ENCODE data around the gene GGCX. TPM values are rescaled to one million over a fixed set of nuclear protein-coding genes. Genes with fewer than 3 reads are reported as not detected.
"Not testable (repeated sequence)": the region's sequence is repeated elsewhere in the genome, so short reads cannot be mapped to it uniquely, and the experiment has no call there.

GGCX gene
- polyA plus RNA-seq, 6 donors from 2014 or later: 12.1 to 22.2 (median 16.2) TPM

DNA sequence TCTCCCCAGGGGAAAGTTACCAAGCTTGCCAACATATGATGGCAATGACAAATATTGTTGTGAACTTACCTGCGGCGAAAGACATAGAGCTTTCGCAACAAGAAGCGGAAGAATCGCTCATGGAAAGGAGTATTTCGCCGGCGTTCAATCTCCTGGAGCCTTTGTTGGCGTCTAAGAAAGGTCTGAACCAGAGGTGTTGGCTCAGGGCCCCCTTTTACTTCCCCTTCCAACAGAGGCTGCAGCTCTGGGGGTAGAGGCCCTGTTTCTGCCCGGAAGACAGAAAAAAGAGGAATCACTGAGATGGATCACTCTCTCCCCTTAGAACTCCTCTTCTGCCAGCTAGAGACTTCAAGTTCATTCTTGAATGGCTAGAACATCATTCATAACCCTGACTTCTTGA lies 10.8 kb downstream of the GGCX start:
- DNase-seq (no peak), ATAC-seq (ENCODE audit: low read depth in 2 of 2) (no peak)
- Mint-ChIP-seq H3K27me3 (no peaks in the 10 kb centered on the region), H3K36me3 (peaks cover 0 to 8% of the 10 kb centered on the region in 2 donors), H3K4me3 (no peak overlapping the region), H3K4me1 (peaks cover 6 to 12% (median 7%) of the 10 kb centered on the region in 3 donors), H3K9me3 (no peaks in the 10 kb centered on the region), H3K27ac (peak overlapping the region in 2 of 6 donors; percentile 54 to 80)

DNA sequence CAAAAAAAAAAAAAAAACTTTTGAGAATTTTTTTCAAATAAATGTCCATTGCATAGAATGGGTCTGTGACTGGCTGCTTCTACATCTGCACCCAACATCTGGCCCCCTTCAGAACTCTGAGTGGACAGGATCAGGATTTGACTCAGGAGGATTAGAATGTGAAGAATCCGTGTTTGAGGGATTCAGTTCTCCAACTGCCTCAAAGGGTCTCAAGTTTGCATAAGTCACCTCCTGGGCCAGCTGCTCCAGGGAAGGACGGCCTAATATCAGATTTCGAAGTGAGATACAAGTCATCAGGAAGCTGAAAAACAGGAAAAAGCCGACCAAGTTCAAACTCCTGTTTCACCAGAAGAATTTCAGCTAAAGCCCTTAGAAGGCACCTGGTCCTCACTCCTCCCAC lies 11.5 kb downstream of the GGCX start:
- Mint-ChIP-seq H3K9me3 (no peaks in the 10 kb centered on the region), H3K36me3 (peaks cover 0 to 4% of the 10 kb centered on the region in 2 donors), H3K27ac (no peak overlapping the region), H3K4me3 (no peak overlapping the region), H3K27me3 (no peaks in the 10 kb centered on the region), H3K4me1 (peaks cover 6 to 12% (median 7%) of the 10 kb centered on the region in 3 donors)
- ATAC-seq (ENCODE audit: low read depth in 2 of 2) (no peak), DNase-seq (no peak)

DNA sequence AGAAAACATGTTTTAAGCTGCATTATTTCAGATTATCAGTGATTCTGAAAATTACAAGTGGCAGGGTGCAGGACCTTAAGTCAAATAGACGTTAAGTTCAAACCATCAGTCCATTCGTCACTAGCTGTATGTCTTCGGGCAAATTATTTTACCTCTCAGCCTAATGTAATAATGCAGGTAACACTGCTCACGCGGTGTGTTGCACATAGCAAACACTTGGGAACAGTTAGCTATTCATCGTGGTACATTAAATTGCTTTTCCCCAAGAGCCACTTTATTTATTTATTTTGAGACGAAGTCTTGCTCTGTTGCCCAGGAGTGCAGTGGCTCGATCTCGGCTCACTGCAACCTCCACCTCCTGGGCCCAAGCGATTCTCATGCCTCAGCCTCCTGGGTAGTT lies 12.2 kb downstream of the GGCX start:
- H3K4me1 Mint-ChIP-seq: peaks cover 9 to 12% (median 10%) of the 10 kb centered on the region in 3 donors
- DNase-seq: no peak
- peaks cover 0 to 5% of the 10 kb centered on the region in 2 donors for H3K36me3 Mint-ChIP-seq
- H3K9me3 Mint-ChIP-seq: no peaks in the 10 kb centered on the region
- no peak overlapping the region for H3K4me3 Mint-ChIP-seq
- H3K27me3 Mint-ChIP-seq: no peaks in the 10 kb centered on the region
- ATAC-seq (ENCODE audit: low read depth in 2 of 2): no peak
- H3K27ac Mint-ChIP-seq: peak overlapping the region in 1 of 6 donors; percentile 60

DNA sequence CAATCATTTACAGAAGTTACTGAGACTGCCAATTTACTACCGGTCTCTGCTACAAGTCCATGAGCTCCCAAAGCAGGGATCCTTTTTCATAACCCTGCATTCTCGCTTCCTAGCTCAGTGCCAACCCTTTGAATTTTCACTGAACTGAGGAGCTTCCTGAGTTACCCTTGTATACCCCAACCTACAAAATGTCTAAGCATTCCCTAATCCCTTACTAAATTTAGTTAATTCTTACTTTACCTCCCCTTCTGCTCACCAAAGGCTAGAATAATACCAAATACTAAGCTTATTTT lies 12.7 kb downstream of the GGCX start:
- no peak for ATAC-seq (ENCODE audit: low read depth in 2 of 2)
- no peak for DNase-seq

DNA sequence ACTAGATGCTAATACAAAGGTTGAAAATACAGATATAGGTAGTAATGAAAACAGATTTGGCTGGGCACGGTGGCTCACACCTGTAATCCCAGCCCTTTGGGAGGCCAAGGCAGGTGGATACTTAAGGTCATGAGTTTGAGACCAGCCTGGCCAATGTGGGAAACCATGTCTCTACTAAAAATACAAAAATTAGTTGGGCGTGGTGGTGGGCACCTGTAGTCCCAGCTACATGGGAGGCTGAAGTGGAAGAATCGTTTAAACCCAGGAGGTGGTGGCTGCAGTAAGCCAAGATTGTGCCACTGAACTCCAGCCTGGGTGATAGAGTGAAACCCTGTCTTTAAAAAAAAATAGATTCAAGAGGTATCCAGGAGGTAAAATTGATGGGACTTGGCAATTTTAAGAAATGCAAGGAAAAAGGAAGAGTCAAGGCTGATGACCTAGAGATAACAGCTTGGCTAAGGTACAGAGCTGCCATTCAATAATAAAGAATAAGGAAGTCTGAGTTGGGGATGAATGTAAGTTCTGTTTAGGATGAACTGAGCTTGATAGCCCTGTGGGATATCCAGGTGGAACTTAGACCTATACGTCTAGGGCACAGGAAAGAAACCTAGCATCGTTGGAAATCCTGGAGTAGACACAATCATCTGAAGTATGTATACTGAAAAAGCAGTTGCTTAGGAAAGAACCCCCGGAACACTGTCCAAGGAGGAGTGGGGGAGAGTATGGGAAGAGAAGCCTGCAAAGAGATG lies 13.3 kb downstream of the GGCX start:
- Mint-ChIP-seq H3K27me3 (no peaks in the 10 kb centered on the region), H3K9me3 (no peaks in the 10 kb centered on the region), H3K4me1 (peaks cover 11 to 16% (median 14%) of the 10 kb centered on the region in 3 donors), H3K36me3 (peaks cover 3 to 9% of the 10 kb centered on the region in 2 donors), H3K27ac (peak overlapping the region in 4 of 6 donors; percentile 37 to 62 (median 49)), H3K4me3 (no peak overlapping the region)
- ATAC-seq (ENCODE audit: low read depth in 2 of 2) (no peak), DNase-seq (no peak)

More for the DNA sequence above, 12.7 kb downstream of the GGCX start:
- Mint-ChIP-seq H3K9me3 (no peaks in the 10 kb centered on the region), H3K4me1 (peaks cover 11 to 13% (median 12%) of the 10 kb centered on the region in 3 donors), H3K4me3 (no peak overlapping the region), H3K27me3 (no peaks in the 10 kb centered on the region), H3K36me3 (peaks cover 0 to 7% of the 10 kb centered on the region in 2 donors), H3K27ac (no peak overlapping the region)

DNA sequence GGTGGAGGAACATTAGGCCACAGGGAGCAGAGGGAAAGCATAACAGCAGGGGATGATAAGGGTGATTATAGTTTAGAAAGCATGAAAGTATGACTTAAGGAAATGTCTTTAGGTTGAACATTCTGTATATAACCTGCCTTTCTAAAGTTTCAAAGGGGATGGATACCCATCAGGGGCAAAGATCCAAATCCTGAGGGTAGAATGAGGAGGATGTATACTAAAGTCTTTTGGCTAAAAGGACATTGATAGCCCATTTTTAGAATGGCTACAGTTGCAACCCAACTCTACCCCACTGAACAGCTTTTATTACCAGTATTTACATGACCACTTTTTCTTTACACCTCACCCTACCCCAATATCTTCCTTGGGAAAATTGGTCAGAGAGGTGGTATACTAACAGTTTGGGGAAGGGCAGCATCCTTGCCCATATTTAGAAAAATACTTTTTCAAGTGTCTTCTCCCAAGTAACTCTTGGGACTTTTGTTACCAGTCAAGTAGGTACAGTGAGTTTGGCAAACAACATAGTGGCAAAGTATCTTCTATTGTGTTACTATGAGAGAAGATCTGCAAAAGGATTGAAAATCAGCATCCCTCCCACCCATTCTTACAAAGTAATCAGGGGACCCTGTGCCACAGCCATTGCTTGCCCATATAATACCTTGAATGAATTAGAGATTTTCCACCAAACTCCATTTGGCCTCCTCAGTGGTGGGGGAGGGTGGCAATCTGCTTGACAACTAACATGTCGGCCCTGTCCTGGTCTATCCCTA lies 14.0 kb downstream of the GGCX start:
- DNase-seq (no peak), ATAC-seq (ENCODE audit: low read depth in 2 of 2) (no peak)
- Mint-ChIP-seq H3K4me3 (no peak overlapping the region), H3K36me3 (peaks cover 11 to 15% of the 10 kb centered on the region in 2 donors), H3K9me3 (no peaks in the 10 kb centered on the region), H3K27me3 (no peaks in the 10 kb centered on the region), H3K4me1 (peaks cover 15 to 20% (median 16%) of the 10 kb centered on the region in 3 donors), H3K27ac (peak overlapping the region in 4 of 6 donors; percentile 47 to 94 (median 56))

DNA sequence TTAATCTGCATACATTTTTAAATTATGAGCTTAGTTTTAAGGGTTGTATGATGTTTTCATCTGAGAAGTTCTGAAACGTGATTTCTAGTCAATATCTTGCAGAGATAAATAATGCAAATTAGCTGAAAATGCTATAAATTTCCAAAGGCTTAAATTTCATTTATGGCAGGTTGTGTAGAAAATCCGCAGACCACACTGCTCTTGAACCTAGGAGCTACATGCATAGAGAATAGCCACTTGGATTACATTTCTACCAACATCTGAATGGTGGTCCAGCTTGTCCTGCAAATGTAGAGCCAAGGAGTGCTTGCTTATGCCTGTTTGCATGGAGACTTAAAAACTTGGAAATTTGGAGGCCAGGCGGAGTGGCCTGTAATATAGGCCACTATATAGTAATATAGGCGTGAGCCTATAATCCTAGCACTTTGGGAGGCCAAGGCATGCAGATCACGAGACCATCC lies 15.5 kb downstream of the GGCX start:
- Mint-ChIP-seq H3K9me3 (no peaks in the 10 kb centered on the region), H3K27ac (no peak overlapping the region), H3K27me3 (no peaks in the 10 kb centered on the region), H3K36me3 (peaks cover 14 to 15% of the 10 kb centered on the region in 2 donors), H3K4me3 (no peak overlapping the region), H3K4me1 (peaks cover 6 to 15% (median 12%) of the 10 kb centered on the region in 3 donors)
- DNase-seq (no peak), ATAC-seq (ENCODE audit: low read depth in 2 of 2) (no peak)

DNA sequence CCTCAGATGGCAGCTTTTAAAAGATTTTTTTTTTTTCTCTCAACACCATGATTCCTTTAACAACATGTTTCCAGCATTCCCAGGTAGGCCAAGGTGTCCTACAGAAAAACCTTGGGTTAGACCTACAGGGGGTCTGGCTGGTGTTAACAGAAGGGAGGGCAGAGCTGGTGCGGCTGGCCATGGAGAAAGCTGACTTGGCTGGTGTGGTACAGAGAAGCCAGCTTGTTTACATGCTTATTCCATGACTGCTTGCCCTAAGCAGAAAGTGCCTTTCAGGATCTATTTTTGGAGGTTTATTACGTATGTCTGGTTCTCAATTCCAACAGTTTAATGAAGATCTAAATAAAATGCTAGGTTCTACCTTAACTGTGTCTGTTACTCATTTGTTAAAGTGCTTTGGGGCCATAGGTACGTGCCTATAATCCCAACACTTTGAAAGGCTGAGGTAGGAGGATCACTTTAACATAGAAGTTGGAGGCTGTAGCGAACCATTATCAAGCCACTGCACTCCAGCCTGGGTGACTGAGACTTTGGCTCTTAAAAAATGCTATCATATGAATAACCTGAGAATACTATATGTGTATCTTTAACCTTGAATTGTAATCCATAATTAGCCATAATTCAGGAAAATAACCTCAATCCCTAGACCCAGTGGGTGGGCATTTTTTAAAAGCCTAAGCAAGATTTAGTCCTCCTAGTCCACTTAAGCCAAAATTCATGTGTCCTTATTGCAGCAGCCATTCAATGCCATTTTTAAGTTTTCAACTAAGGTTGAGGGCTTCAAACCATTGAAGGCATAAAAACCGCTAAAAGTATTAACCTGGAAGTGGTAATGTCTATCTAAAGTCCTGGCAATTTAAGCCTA lies 16.1 kb downstream of the GGCX start:
- H3K4me3 Mint-ChIP-seq; ATAC-seq (ENCODE audit: low read depth in 2 of 2); H3K27me3 Mint-ChIP-seq; DNase-seq; H3K9me3 Mint-ChIP-seq: not testable (repeated sequence)
- Mint-ChIP-seq H3K36me3 (peaks cover 14 to 15% of the 10 kb centered on the region in 2 donors), H3K4me1 (peaks cover 12 to 22% (median 18%) of the 10 kb centered on the region in 3 donors), H3K27ac (peak overlapping the region in 1 of 6 donors; percentile 34)

DNA sequence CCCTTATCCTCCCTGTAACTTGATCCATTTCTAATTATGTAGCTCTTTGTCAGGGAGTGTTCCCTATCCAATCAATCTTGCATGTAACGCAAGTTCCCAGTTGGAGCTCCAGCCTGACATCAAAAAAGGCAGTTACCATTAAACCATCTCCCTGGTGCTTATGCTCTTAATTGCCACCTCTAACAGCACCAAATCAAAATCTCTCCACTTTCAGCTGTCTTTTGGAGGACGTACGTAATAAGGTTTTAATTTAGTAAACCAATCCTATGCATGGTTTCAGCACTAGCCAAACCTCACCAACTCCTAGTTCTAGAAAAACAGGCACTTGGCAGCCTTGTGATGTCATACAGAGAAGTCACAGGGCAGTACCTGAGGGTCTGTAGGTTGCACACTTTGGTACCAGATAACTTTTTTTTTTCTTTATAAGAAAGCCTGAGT lies 17.0 kb downstream of the GGCX start:
- ATAC-seq (ENCODE audit: low read depth in 2 of 2); H3K9me3 Mint-ChIP-seq; H3K4me3 Mint-ChIP-seq; H3K27ac Mint-ChIP-seq; DNase-seq; H3K27me3 Mint-ChIP-seq: not testable (repeated sequence)
- Mint-ChIP-seq H3K36me3 (peaks cover 14 to 15% of the 10 kb centered on the region in 2 donors), H3K4me1 (peaks cover 15 to 27% (median 20%) of the 10 kb centered on the region in 3 donors)

DNA sequence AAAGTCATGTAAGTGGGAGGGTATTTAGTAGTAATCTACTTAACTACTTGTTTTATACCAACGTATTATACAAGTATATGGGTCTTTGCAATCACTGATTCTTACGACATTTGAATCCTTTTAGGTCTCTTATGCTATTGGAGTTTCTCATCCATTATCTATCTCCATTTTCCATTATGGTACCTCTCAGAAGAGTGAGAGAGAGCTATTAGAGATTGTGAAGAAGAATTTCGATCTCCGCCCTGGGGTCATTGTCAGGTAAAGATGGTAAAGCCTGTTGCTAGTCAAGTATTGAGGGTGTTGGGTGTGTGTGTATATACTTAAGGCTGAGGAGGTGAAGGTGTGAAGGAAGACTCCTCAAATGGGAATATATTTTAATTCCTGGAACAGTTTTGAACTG lies 18.5 kb downstream of the GGCX start:
- Mint-ChIP-seq H3K4me1 (peaks cover 20 to 31% (median 24%) of the 10 kb centered on the region in 3 donors), H3K36me3 (peaks cover 14 to 15% of the 10 kb centered on the region in 2 donors), H3K27ac (peak overlapping the region in 2 of 6 donors; percentile 2 to 63), H3K27me3 (no peaks in the 10 kb centered on the region), H3K4me3 (peak overlapping the region in 2 of 8 donors; percentile 48 to 98), H3K9me3 (no peaks in the 10 kb centered on the region)
- DNase-seq: no peak
- ATAC-seq (ENCODE audit: low read depth in 2 of 2): no peak

DNA sequence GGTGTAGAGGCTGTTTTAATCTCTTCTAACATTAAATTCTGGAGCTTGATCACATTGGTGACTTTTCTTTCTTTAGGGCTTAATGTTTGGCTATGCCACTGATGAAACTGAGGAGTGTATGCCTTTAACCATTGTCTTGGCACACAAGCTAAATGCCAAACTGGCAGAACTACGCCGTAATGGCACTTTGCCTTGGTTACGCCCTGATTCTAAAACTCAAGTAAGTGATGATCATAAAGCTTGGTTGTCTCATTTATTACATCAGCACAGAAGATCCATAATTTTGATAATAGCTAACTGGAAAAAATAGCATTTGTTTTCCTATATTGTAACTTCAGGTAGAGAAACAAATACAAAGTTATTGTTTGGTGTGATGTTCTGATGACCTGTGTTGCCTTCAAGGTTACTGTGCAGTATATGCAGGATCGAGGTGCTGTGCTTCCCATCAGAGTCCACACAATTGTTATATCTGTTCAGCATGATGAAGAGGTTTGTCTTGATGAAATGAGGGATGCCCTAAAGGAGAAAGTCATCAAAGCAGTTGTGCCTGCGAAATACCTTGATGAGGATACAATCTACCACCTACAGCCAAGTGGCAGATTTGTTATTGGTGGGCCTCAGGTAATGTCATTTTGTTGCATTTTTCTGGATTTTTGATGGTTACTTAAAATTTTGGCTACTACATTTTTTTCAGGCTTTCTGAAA lies 19.4 kb downstream of the GGCX start:
- ATAC-seq (ENCODE audit: low read depth in 2 of 2): no peak
- Mint-ChIP-seq H3K27me3 (no peaks in the 10 kb centered on the region), H3K9me3 (no peaks in the 10 kb centered on the region), H3K27ac (peak overlapping the region in 2 of 6 donors; percentile 47 to 66), H3K4me1 (peaks cover 27 to 37% (median 27%) of the 10 kb centered on the region in 3 donors), H3K4me3 (peak overlapping the region in 2 of 8 donors; percentile 90 to 98), H3K36me3 (peaks cover 14 to 15% of the 10 kb centered on the region in 2 donors)
- DNase-seq: no peak

DNA sequence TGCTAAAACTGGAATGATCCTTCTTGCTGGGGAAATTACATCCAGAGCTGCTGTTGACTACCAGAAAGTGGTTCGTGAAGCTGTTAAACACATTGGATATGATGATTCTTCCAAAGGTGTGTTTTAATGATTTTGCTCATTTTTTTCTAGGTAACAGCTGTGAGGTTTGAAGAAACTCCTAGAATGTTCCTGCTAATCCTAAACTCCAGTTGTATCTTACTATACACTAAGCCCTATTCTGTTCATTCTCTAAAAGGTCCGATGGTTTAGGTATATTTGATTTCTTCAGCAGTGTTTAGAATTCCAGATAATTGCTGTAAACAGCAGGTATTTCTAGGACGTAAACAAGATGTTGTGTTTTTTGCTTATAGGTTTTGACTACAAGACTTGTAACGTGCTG lies 20.0 kb downstream of the GGCX start:
- H3K4me3 Mint-ChIP-seq: peak overlapping the region in 6 of 8 donors; percentile 5 to 98 (median 64)
- peak overlapping the region in 1 of 6 donors; percentile 91 for H3K27ac Mint-ChIP-seq
- no peaks in the 10 kb centered on the region for H3K27me3 Mint-ChIP-seq
- DNase-seq (no peak), ATAC-seq (ENCODE audit: low read depth in 2 of 2) (no peak)
- peaks cover 27 to 38% (median 28%) of the 10 kb centered on the region in 3 donors for H3K4me1 Mint-ChIP-seq
- H3K9me3 Mint-ChIP-seq: no peaks in the 10 kb centered on the region
- H3K36me3 Mint-ChIP-seq: peaks cover 14 to 15% of the 10 kb centered on the region in 2 donors

All from naive B cell (primary cell).